HepG2 (cell line): Measurements from ENCODE around the gene RPS6KA5. TPM values are rescaled to one million over a fixed set of nuclear protein-coding genes. Genes with fewer than 3 reads are reported as not detected.

Source experiments
- CREM ChIP-seq, 2 experiments: sonication (generic) in 1 of 2; formaldehyde crosslinking in 1 of 2; IDR thresholded peaks; 2 replicates each; pipeline versions ENCODE4 v1.4.0 to v1.6.1; 2016 to 2020; ENCODE audit warnings: antibody characterized with exemption in 1 of 2, mild to moderate bottlenecking in 1 of 2, missing genetic modification reagents in 1 of 2
- DPF2 ChIP-seq: sonication (generic); formaldehyde crosslinking; IDR thresholded peaks from 2 replicates; pipeline ENCODE4 v1.4.0; 2020; ENCODE audit warnings: mild to moderate bottlenecking, low read depth, missing genetic modification reagents, borderline replicate concordance
- DR1 ChIP-seq: sonication (generic); formaldehyde crosslinking; IDR thresholded peaks from 2 replicates; pipeline ENCODE4 v1.8.0; 2021; ENCODE audit warnings: mild to moderate bottlenecking, missing genetic modification reagents, inconsistent platforms
- EEA1 ChIP-seq: sonication (generic); formaldehyde crosslinking; IDR thresholded peaks from 2 replicates; pipeline ENCODE4 v1.5.1; 2020; ENCODE audit warnings: mild to moderate bottlenecking, missing genetic modification reagents, borderline replicate concordance
- EHMT2 ChIP-seq: fragments of 200-600 bp; sonication (generic); IDR thresholded peaks from 2 replicates; pipeline ENCODE4 v1.7.0; 2017; ENCODE audit warnings: antibody characterized with exemption, low read depth, low read length, borderline replicate concordance
- GATAD2A ChIP-seq: IDR thresholded peaks from 2 replicates; pipeline ENCODE4 v1.6.1; 2016
- GPN1 ChIP-seq: sonication (generic); formaldehyde crosslinking; IDR thresholded peaks from 2 replicates; pipeline ENCODE4 v1.5.1; 2020; ENCODE audit warnings: missing genetic modification reagents, borderline replicate concordance
- NFATC3 ChIP-seq: sonication (generic); formaldehyde crosslinking; IDR thresholded peaks from 2 replicates; pipeline ENCODE4 v1.5.1; 2020; ENCODE audit warnings: mild to moderate bottlenecking, missing genetic modification reagents
- PAWR ChIP-seq: sonication (generic); formaldehyde crosslinking; IDR thresholded peaks from 2 replicates; pipeline ENCODE4 v1.4.0; 2020; ENCODE audit warnings: missing genetic modification reagents, mild to moderate bottlenecking, borderline replicate concordance
- POLR2A ChIP-seq, 2 experiments: IDR thresholded peaks; 2 replicates each; pipeline ENCODE4 v1.6.1; 2011; ENCODE audit warnings: low read depth in 2 of 2, low read length in 2 of 2, mild to moderate bottlenecking in 1 of 2, moderate library complexity in 1 of 2; ENCODE audit not compliant: insufficient read depth in 1 of 2
- RBAK ChIP-seq: sonication (generic); formaldehyde crosslinking; IDR thresholded peaks from 2 replicates; pipeline ENCODE4 v1.5.1; 2020; ENCODE audit warnings: mild to moderate bottlenecking, missing genetic modification reagents
- RCOR2 ChIP-seq: IDR thresholded peaks from 2 replicates; pipeline ENCODE4 v1.6.1; 2016; ENCODE audit warnings: missing biosample characterization, missing genetic modification reagents
- SATB2 ChIP-seq: sonication (generic); formaldehyde crosslinking; IDR thresholded peaks from 2 replicates; pipeline ENCODE4 v1.5.0; 2020; ENCODE audit warnings: missing genetic modification reagents
- SIN3B ChIP-seq: fragments of 150-350 bp; IDR thresholded peaks from 2 replicates; pipeline ENCODE4 v1.6.1; 2014; ENCODE audit warnings: low read length
- SMAD3 ChIP-seq: sonication (generic); formaldehyde crosslinking; IDR thresholded peaks from 2 replicates; pipeline ENCODE4 v1.4.0; 2020; ENCODE audit warnings: missing genetic modification reagents
- SP5 ChIP-seq: IDR thresholded peaks from 2 replicates; pipeline ENCODE4 v1.6.1; 2016; ENCODE audit warnings: low read depth, borderline replicate concordance
- SRSF9 ChIP-seq: fragments of 200-400 bp; formaldehyde crosslinking; IDR thresholded peaks from 2 replicates; pipeline ENCODE4 v1.6.1; 2018; ENCODE audit warnings: borderline replicate concordance, mild to moderate bottlenecking, low read depth, low read length; ENCODE audit not compliant: insufficient read depth, poor library complexity, severe bottlenecking
- XBP1 ChIP-seq: sonication (generic); formaldehyde crosslinking; IDR thresholded peaks from 2 replicates; pipeline ENCODE4 v1.5.0; 2020; ENCODE audit warnings: missing genetic modification reagents
- ZBTB38 ChIP-seq: sonication (generic); formaldehyde crosslinking; IDR thresholded peaks from 2 replicates; pipeline ENCODE4 v1.5.1; 2020; ENCODE audit warnings: mild to moderate bottlenecking, missing genetic modification reagents
- ZFP41 ChIP-seq: sonication (generic); formaldehyde crosslinking; IDR thresholded peaks from 2 replicates; pipeline ENCODE4 v1.4.0; 2020; ENCODE audit warnings: mild to moderate bottlenecking, missing genetic modification reagents, borderline replicate concordance
- ZKSCAN1 ChIP-seq: fragments of 150-350 bp; IDR thresholded peaks from 2 replicates; pipeline ENCODE4 v1.6.1; 2014; ENCODE audit warnings: low read length
- ZKSCAN8 ChIP-seq: IDR thresholded peaks from 2 replicates; pipeline ENCODE4 v1.6.1; 2016; ENCODE audit warnings: borderline replicate concordance, missing genetic modification reagents, missing compliant biosample characterization
- ZNF10 ChIP-seq: sonication (generic); formaldehyde crosslinking; IDR thresholded peaks from 2 replicates; pipeline ENCODE4 v1.4.0; 2020; ENCODE audit warnings: mild to moderate bottlenecking, low read depth, missing genetic modification reagents, borderline replicate concordance
- ZNF264 ChIP-seq: sonication (generic); formaldehyde crosslinking; IDR thresholded peaks from 2 replicates; pipeline ENCODE4 v1.4.0; 2020; ENCODE audit warnings: missing genetic modification reagents
- ZNF451 ChIP-seq: sonication (generic); formaldehyde crosslinking; IDR thresholded peaks from 2 replicates; pipeline ENCODE4 v1.5.0; 2020; ENCODE audit warnings: mild to moderate bottlenecking, missing genetic modification reagents
- ZNF552 ChIP-seq: sonication (generic); formaldehyde crosslinking; IDR thresholded peaks from 2 replicates; pipeline ENCODE4 v1.9.0; 2022; ENCODE audit warnings: missing genetic modification reagents, mild to moderate bottlenecking, borderline replicate concordance
- ZNF567 ChIP-seq: sonication (generic); formaldehyde crosslinking; IDR thresholded peaks from 2 replicates; pipeline ENCODE4 v1.8.1; 2023; ENCODE audit warnings: mild to moderate bottlenecking, missing genetic modification reagents, borderline replicate concordance
- ZNF605 ChIP-seq: sonication (generic); formaldehyde crosslinking; IDR thresholded peaks from 2 replicates; pipeline ENCODE4 v1.8.0; 2022; ENCODE audit warnings: mild to moderate bottlenecking, missing genetic modification reagents
- ZNF780A ChIP-seq: sonication (generic); formaldehyde crosslinking; IDR thresholded peaks from 2 replicates; pipeline ENCODE4 v1.8.0; 2022; ENCODE audit warnings: mild to moderate bottlenecking, missing genetic modification reagents, moderate library complexity
- ZNF891 ChIP-seq: sonication (generic); formaldehyde crosslinking; IDR thresholded peaks from 2 replicates; pipeline ENCODE4 v1.5.0; 2020; ENCODE audit warnings: mild to moderate bottlenecking, missing genetic modification reagents
- polyA plus RNA-seq, 8 experiments: library from polyadenylated mRNA; depleted of rRNA in 3 of 8; stranded (reverse) in 7 of 8; unstranded in 1 of 8; fragments of >200 nt; fragmentation: Illumina TruSeq in 4 of 8; extraction: Trizol in 4 of 8; gene quantifications; 2 replicates each; pipeline versions ENCODE4 v1.2.1 to v1.2.3, GENCODE V29; 2011 to 2016; ENCODE audit warnings: low read depth in 4 of 8, missing spikeins in 1 of 8, mixed read lengths in 1 of 8; ENCODE audit not compliant: insufficient read depth in 1 of 8
- total RNA-seq, 5 experiments: library from RNA; depleted of rRNA; stranded (reverse); fragments of >200 nt; fragmentation: Illumina TruSeq; extraction: Trizol; gene quantifications; 2 replicates each; pipeline ENCODE4 v1.2.3, GENCODE V29; 2016; ENCODE audit warnings: low read depth in 1 of 5
- TF ChIP-seq, protein P1 (sequence below): sonication (generic); formaldehyde crosslinking; IDR thresholded peaks from 2 replicates; pipeline ENCODE4 v1.8.0; 2022; ENCODE audit warnings: mild to moderate bottlenecking, missing genetic modification reagents, moderate library complexity

The RPS6KA5 gene
- total and polyA plus RNA-seq, 2 of the 13 experiments (the other 11 are each of a cell fraction or from before 2014, with no cell fraction given): 0.50 to 0.58 TPM

DNA sequence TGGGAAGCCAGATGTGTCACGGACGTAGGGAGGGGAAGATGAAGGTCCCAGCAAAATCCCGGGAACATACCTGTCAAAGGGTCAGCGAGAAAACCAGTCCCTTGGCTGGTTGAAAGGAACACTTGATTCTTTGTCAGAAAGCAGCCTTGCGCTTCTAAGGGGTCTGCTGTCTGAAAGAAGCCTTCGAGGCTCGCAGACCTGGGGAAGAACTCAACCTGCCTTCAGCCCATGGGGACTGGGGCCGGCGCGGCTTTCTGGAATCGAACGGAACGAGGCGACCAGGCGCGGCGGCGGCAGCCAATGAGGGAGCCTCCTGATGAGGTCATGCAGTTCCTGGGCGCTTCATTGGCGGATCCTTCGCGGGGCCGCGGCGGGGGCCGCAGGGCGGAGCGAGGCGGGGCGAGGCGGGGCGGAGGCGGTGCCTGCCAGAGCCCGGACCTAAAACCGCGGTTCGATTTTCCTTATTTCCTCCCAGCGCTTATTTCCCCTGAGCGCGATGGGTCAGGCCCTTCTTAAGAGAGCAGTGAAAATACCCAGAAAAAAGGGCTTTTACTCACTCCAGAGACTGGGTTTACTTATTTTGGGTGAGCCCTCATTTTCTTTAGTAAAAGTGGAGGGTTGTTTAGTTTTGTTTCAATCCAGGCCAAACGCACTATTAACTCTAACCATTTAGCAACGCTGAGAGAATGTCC lies 232.4 kb downstream of the RPS6KA5 start (continued):
- TF ChIP-seq ZNF891 (CRISPR knock-in tag) (no peak), ZKSCAN1 (no peak), CREM (IDR thresholded peaks at IDR 0.05) (no peak), CREM (CRISPR knock-in tag; IDR thresholded peaks at IDR 0.05) (no peak), SMAD3 (CRISPR knock-in tag) (no peak), SATB2 (no peak), RBAK (no peak), XBP1 (CRISPR knock-in tag) (no peak), DPF2 (CRISPR knock-in tag) (no peak), SIN3B (no peak), DR1 (CRISPR knock-in tag) (no peak), ZBTB38 (CRISPR knock-in tag) (no peak; the same call in 1 of the 2 replicates), PAWR (CRISPR knock-in tag) (no peak), RCOR2 (CRISPR knock-in tag) (no peak), EEA1 (peak; percentile 33; the same call in 1 of the 2 replicates), POLR2A (IDR thresholded peaks at IDR 0.05; ENCODE audit: insufficient read depth in 1 of 2, low read depth in 2 of 2, low read length in 2 of 2) (peak in 1 of 2 experiments; percentile 35; a peak in 1 of 4 replicates), GPN1 (CRISPR knock-in tag) (no peak), ZNF552 (CRISPR knock-in tag) (no peak), ZNF605 (peak; percentile 46; the same call in 1 of the 2 replicates), SP5 (peak; percentile 16; the same call in 1 of the 2 replicates), NFATC3 (CRISPR knock-in tag) (no peak), SRSF9 (no peak), ZNF10 (CRISPR knock-in tag) (no peak), ZNF780A (CRISPR knock-in tag) (no peak), EHMT2 (no peak), GATAD2A (CRISPR knock-in tag) (no peak), ZNF264 (CRISPR knock-in tag) (0 out of 2 replicates have a peak, but pooled peaks have one; percentile 20), ZKSCAN8 (CRISPR knock-in tag) (no peak), ZNF567 (no peak), ZFP41 (CRISPR knock-in tag) (no peak), ZNF451 (CRISPR knock-in tag) (no peak)
- TF ChIP-seq, protein P1, sequence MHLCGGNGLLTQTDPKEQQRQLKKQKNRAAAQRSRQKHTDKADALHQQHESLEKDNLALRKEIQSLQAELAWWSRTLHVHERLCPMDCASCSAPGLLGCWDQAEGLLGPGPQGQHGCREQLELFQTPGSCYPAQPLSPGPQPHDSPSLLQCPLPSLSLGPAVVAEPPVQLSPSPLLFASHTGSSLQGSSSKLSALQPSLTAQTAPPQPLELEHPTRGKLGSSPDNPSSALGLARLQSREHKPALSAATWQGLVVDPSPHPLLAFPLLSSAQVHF: no peak
